GM21576 (cell line): Measurements from ENCODE around the gene GANAB.
"Not testable (repeated sequence)": the region's sequence is repeated elsewhere in the genome, so short reads cannot be mapped to it uniquely, and the experiment has no call there.

Source experiments
- ATAC-seq: cut with Tn5 transposase; IDR thresholded peaks from one replicate; pipeline ENCODE4 v1.9.1; 2021; ENCODE audit warnings: mild to moderate bottlenecking, moderate library complexity; ENCODE audit not compliant: unreplicated experiment

Gene GANAB

DNA sequence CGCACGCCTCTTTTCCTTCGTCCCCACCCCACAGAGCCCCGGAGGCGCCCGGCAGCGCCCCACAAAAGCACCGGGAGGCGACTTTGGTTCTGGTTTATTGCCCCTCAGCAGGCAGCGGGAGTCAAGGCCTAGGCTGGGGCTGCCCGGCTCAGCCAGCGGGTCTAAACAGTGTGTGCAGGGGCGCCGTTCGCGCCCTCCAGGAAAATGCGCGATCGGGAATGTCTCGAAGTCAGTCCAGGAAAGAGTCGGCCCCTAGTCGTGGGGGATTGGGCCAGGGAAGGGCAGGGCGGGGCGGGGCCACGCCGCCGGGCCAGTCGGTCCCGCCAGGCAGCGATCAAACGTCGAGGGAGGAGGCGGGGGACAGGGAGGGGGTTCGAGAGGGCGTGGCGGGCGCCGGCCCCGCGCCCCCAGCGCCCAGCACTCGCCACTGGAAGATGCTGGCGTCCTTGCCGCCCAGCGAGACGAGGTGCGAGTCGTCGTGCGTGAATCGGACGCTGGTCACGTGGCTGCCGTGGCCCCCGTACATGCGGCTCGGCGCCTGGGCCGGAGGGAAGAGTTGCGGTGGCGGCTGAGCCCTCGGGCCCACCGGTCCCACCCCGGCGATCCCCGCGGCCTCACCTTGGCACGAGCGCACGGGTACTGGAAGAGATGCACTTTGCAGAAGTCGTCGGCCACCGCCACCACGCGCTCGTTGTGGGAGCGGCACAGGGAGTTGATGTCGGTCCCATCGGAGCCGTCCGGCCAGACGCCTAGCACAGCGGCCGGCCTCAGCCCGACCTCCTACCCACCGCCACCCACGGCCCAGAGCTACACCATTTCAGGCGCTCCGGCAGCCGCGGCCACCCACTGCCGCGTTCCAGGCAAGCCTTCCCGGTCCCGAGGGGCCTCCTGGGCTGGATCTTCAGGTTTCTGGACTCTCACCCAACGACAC, 44.0 kb downstream of the GANAB start:
- ATAC-seq, result no peak

- peak; percentile 72 for ATAC-seq
These were observed 44.9 kb downstream of the GANAB start, which contains the start of gene MTA2 for GRCh38 chr11:62601372-62602140. TSS of gene MTA2 (minus strand) at chr11:62601865. CDS start at chr11:62601450, 415 bp downstream.

DNA sequence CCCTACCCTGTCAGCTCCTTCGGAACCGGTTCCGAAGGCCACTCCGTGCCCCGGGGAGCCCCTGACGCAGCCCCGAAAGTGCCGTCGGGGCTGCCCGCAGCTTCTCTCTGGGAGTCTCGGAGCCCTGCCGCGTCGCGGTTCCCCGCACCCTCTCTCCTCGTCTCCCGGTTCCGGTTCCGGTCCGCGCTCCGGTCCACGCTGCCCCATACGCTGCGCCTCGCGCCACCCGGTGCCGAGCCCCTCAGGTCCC, 45.4 kb downstream of the GANAB start:
- peak; percentile 7 for ATAC-seq

DNA sequence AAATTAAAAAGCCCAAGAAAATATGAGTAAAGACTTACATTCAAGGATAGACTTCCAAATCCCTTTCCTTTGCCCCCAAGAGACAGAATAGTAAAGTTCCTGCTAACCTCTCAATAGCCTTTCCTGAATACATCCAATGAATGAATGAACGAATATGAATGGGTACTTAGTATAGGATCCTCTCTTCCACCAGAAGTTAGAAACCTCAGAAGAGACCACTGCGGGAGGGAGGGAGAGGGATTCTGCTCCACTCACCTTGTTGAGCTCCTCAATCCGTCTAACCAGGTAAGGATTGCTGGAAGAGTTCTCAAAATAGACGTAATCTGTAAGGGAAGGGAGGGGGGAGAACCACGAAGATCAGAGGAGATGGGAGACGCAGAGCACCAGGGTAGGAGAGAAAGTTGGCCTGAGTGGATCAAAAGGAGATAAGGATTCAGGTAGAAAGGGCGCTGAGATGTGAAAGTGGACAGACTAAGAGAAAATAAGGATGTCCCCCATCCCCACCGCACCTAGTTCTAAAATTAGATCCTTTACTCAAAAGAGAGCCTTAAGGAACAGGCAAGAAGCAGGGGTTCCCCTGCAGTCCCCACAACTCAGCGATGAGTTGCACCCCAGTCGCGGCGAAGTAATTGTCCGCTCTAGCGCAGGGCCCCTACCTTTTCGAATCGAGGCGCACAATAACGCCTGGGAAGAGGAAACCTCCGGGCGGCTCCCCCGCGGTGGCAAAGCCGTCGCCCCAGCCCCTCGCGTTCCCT, 45.9 kb downstream of the GANAB start:
- ATAC-seq, result no peak

GRCh38 chr11:62599901-62600300, 46.5 kb downstream of the GANAB start:
- ATAC-seq, result no peak

DNA sequence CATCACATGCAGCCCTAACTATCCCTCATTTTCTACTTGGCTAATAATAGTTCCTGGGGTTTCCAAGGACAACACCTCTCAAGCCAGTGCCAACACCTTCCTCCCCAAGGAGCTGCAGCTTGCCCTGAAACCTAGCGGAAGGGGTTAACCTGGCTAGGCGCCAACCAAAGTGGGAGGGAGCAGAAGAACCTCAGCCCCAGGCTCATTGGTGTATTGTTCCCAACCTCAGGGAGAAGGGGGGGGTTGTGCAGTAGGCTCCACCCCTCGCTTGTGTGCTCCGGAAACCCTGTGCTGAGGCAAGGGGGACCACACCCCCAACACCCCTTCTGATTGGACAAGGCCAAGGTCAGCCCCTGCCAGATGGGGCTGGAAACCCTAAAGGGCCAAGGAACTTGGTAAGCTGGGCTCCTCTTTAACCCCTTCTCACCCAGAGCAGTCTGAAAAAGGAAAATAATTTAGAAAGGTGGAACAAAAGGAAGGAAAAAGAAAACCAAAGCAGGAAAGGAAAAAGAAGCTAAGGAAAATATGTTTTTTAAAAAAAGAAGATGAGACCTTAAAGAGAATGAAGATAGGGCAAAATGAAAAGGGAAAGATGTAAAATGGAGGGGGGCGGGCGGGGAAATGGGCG, 47.2 kb downstream of the GANAB start:
- ATAC-seq, result peak; percentile 63

- ATAC-seq, result no peak
These were observed 51.3 kb downstream of the GANAB start for GRCh38 chr11:62595124-62595523.

DNA sequence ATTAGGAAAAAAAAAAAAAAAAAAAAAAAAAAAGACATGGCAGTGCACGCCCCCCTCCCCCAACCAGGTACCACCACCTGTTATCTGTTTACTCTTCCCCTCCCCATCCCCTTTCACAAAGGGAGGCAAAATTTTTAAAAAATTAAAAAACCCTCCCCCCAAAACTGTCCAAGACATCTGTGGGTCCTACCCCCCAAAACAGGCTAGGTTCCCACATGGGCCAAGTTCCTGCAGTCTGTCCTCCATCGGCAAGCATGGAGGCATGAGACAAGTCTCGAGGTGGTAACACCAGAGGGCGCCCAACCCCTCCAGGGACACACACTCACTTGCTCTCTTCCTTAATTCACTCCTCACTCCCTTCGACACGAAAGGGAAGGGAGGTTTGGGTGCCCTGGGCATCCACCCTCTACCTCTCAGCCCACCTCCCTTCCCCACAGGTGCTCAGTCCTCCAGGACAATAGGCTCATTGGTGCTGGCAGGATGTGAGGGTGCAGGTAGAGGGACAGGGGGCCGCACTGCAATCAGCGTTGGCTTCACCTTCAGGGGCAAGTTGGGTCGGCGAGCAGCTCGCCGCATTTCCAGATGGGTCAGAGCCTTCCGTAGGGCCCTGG, 52.9 kb downstream of the GANAB start:
- no peak for ATAC-seq

DNA sequence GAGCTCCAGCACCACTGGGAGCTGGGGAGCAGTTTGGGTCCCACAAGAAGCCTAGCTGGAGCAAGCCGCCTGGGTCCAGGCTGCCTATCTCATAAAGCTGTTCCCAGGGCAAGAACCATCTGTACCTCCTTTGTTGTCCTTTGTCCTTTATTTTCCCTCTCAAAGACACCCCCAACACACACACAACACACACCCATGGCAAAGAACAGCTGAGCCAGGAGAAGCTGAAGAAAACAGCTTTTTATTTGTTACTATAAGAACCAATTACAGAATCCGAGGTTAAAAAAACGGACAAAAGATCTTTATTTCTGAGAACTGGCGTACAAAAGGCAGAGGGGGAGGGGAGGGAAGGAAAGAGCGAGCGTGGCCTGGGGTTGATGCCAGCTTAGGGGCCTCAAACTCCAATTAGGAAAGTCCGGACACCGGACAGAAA, 53.4 kb downstream of the GANAB start:
- no peak for ATAC-seq

- no peak for ATAC-seq
These were observed 54.1 kb downstream of the GANAB start for GRCh38 chr11:62592146-62592815.

- peak; percentile 85 for ATAC-seq
These were observed 54.8 kb downstream of the GANAB start, which contains the start of gene TUT1 for GRCh38 chr11:62591448-62592145. TSS of gene TUT1 (minus strand) at chr11:62591523. CDS start at chr11:62591485, 38 bp downstream.

GRCh38 chr11:62588966-62589637, 57.3 kb downstream of the GANAB start:
- no peak for ATAC-seq

GRCh38 chr11:62585356-62585755, 61.1 kb downstream of the GANAB start:
- ATAC-seq, result not testable (repeated sequence)

GRCh38 chr11:62581735-62582134, 64.7 kb downstream of the GANAB start:
- ATAC-seq, result not testable (repeated sequence)

- no peak for ATAC-seq
These were observed 65.3 kb downstream of the GANAB start for GRCh38 chr11:62580959-62581715.

DNA sequence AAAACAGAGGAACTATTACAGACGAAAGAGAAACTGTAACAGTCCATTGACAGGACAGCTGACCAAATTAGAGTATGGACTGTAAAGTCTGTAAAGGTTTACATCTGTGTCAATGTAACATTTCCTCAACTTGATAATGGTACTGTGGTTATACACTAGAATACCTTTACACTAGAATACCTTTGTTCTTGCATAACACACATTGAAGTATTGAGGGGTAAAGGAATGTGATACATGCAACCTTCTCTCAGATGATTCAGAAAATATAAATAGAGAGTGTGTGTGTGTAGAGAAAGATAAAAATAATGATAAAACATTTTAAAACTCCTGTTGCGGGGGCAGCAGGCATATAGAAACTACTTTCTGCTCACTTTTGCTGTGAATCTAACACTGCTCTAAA, 67.2 kb downstream of the GANAB start:
- no peak for ATAC-seq

- no peak for ATAC-seq
These were observed 67.9 kb downstream of the GANAB start for GRCh38 chr11:62578541-62578940.
